Fibroblast of lung (primary cell): Measurements from ENCODE around the gene B9D1.

Experiments
- CTCF ChIP-seq, 2 donors: IDR thresholded peaks in 1 of 2; conservative IDR thresholded peaks in 1 of 2; 1 replicate in 1 of 2; 2 replicates in 1 of 2; pipeline ENCODE4 v1.5.1; 2011 to 2012; ENCODE audit warnings: low read length in 2 of 2, control low read depth in 1 of 2, inconsistent platforms in 1 of 2, low read depth in 1 of 2, mild to moderate bottlenecking in 1 of 2
- EZH2 ChIP-seq: IDR thresholded peaks from 2 replicates; pipeline ENCODE4 v1.5.1; 2012; ENCODE audit warnings: low read length, control low read depth, mild to moderate bottlenecking; ENCODE audit errors: missing control alignments

- TF ChIP-seq CTCF (conservative IDR thresholded peaks at IDR 0.05 in 1 of 2, IDR thresholded peaks at IDR 0.05 in 1 of 2; ENCODE audit: low read depth in 1 of 2, low read length in 2 of 2) (no peak), EZH2 (no peak)
Measured at GRCh38 chr17:19398301-19399181, 36.0 kb upstream of the B9D1 start.
